Ishikawa (cell line): ENCODE measurements around the gene TMEM150B.
"Not testable (repeated sequence)": the region's sequence is repeated elsewhere in the genome, so short reads cannot be mapped to it uniquely, and the experiment has no call there.

Source experiments
- FOXM1 ChIP-seq: IDR thresholded peaks from 2 replicates; pipeline ENCODE4 v1.6.1; 2012; ENCODE audit warnings: low read depth, borderline replicate concordance
- ZBTB7A ChIP-seq: IDR thresholded peaks from 2 replicates; pipeline ENCODE4 v1.6.1; 2012; ENCODE audit warnings: low read depth

- TF ChIP-seq FOXM1, ZBTB7A: not testable (repeated sequence)
Measured at GRCh38 chr19:55328774-55329318, 3.7 kb upstream of the TMEM150B start.
